ENCODE results near the gene NSMF.
A peak's percentile ranks its signal among the peaks of the same experiment; 100 is the strongest.

The NSMF gene

DNA sequence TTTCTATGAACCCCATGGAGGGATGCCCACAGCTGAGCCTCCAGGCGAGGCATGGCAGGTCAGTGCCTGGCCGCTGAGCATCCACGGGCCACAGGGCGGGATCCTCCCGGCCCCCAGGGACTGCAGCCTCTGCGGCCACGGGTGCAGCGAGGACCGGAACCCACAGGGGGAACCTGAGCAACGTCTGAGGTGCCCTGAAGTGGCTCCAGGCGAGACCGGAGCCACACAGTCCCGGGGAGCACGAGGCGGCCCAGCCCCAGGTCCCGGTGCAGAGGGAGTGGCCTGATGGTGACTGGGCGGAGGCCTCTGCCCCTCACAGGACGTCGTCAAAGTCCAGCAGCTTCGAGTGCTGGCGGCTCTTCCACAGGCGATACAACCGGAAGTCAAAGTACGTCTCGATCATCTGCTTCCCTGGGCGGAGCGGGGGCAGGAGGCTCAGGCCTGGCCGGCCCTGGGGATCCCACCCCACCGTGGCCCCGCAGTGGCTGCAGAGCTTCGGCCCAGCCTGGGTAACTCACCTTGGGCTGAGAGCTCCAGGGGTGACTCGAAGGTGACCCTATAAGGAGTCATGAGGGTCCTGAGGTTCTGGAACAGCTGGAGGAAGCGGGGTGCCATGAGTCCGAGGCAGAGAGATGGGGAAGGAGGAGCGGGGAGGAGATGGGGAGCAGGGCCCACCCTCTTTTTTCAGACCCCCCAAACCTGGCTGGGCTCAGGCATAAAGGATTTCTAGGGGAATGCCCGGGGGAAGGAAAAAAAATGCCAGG lies 9.9 kb downstream of the NSMF start:
- H3K36me3 ChIP-seq (ENCODE audit: control insufficient read depth in 2 of 2, insufficient read depth in 2 of 2, low read length in 2 of 2): peaks cover 0 to 2% of the 10 kb centered on the region in 2 donors
- peaks cover 13% of the 10 kb centered on the region for H3K4me1 ChIP-seq (ENCODE audit: control insufficient read depth, insufficient read depth, low read length)
- peaks cover 4 to 9% of the 10 kb centered on the region in 2 donors for H3K27me3 ChIP-seq (ENCODE audit: control insufficient read depth in 1 of 2, insufficient read depth in 2 of 2, low read length in 2 of 2)
- no peak overlapping the region for H3K9ac ChIP-seq (ENCODE audit: low read length in 2 of 2)
- H3K27ac ChIP-seq (ENCODE audit: low read length): no peak overlapping the region
- H3K4me3 ChIP-seq (ENCODE audit: low read length in 2 of 2): no peak overlapping the region
- H3K9me3 ChIP-seq (ENCODE audit: control insufficient read depth in 2 of 2, low read length in 2 of 2): no peaks in the 10 kb centered on the region

DNA sequence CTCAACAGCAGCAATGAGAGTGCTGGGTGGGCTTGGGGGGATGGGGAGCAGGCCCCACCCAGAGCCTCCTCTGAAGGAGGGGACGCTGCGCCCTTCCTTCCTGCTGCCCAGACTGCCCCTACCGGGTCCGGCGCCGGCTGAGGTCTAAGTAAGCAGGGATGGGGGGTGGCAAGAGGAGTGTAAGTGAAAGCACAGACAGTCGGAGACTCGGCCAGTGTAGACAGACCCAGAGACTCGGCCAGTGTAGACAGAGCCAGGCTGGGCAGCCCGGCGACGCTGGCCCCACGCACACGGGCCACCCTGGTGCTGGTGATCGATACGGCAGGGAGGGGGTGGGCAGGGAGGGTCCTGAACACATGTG lies 10.6 kb downstream of the NSMF start:
- no peak overlapping the region for H3K27ac ChIP-seq (ENCODE audit: low read length)
- H3K36me3 ChIP-seq (ENCODE audit: control insufficient read depth in 2 of 2, insufficient read depth in 2 of 2, low read length in 2 of 2): peaks cover 0 to 2% of the 10 kb centered on the region in 2 donors
- H3K9me3 ChIP-seq (ENCODE audit: control insufficient read depth in 2 of 2, low read length in 2 of 2): no peaks in the 10 kb centered on the region
- H3K27me3 ChIP-seq (ENCODE audit: control insufficient read depth in 1 of 2, insufficient read depth in 2 of 2, low read length in 2 of 2): peaks cover 4 to 10% of the 10 kb centered on the region in 2 donors
- H3K4me3 ChIP-seq (ENCODE audit: low read length in 2 of 2): no peak overlapping the region
- H3K4me1 ChIP-seq (ENCODE audit: control insufficient read depth, insufficient read depth, low read length): peaks cover 10% of the 10 kb centered on the region
- no peak overlapping the region for H3K9ac ChIP-seq (ENCODE audit: low read length in 2 of 2)

- Histone ChIP-seq H3K9ac (ENCODE audit: low read length in 2 of 2) (no peak overlapping the region), H3K4me1 (ENCODE audit: control insufficient read depth, insufficient read depth, low read length) (peaks cover 4% of the 10 kb centered on the region), H3K9me3 (ENCODE audit: control insufficient read depth in 2 of 2, low read length in 2 of 2) (no peaks in the 10 kb centered on the region), H3K36me3 (ENCODE audit: control insufficient read depth in 2 of 2, insufficient read depth in 2 of 2, low read length in 2 of 2) (peaks cover 0 to 2% of the 10 kb centered on the region in 2 donors), H3K4me3 (ENCODE audit: low read length in 2 of 2) (no peak overlapping the region), H3K27me3 (ENCODE audit: control insufficient read depth in 1 of 2, insufficient read depth in 2 of 2, low read length in 2 of 2) (peaks cover 4 to 10% of the 10 kb centered on the region in 2 donors), H3K27ac (ENCODE audit: low read length) (no peak overlapping the region)
Measured at GRCh38 chr9:137447722-137448601, 11.2 kb downstream of the NSMF start.

DNA sequence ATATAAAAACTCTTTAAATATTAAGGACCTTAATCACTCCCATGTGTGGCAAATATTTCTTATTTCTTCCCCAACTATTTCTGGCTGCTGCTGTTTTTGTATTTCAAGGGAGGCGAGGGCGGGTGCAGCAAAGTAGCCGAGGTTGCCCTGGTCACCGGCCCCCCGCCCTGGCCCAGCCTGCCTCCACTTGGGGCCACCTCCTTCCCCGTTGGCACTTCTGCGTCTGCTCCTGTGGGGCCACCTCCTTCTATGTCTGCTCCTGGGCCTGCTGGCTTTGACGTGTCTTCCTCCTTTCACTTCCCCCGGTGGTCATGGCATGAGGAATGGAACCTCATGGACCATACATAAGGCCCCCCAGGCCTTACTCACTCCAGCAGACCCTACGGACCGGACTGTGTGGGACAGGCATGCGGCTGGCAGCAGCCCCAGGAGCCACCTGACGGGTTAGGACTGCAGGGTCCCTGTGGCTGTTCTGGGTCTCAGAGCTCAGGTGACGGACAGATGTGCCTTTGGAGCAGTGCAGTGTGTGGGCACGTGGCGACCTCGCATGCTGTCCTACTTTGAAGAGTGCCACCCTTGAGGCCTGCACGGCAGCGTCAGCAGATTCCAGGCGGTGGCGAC lies 12.2 kb downstream of the NSMF start:
- peaks cover 10 to 11% of the 10 kb centered on the region in 2 donors for H3K27me3 ChIP-seq (ENCODE audit: control insufficient read depth in 1 of 2, insufficient read depth in 2 of 2, low read length in 2 of 2)
- H3K9ac ChIP-seq (ENCODE audit: low read length in 2 of 2): no peak overlapping the region

DNA sequence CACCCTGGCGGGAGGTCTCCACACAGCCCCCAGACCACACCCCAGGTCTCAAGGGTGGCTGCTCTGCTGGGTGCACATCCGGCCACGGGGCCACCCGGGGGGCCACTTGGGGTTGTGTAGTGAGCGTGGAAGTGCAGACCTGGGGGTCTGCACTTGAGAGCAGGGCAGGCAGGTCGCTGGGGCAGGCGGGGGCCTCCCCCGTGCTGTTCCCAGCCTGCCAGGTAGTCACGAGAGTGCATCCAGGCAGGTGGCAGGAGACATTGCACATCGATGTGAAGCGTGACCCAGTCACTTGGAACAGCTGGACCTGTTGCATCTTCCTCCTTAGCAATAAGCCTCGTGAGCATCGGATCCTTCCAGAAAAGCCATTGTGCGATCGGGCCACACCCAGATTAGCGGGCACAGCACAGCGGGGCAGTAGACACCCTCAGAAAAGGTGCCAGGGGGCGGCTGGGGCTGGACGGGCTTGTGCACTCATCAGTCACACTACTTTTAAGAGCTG lies 13.2 kb downstream of the NSMF start:
- H3K9ac ChIP-seq (ENCODE audit: low read length in 2 of 2): no peak overlapping the region
- no peak overlapping the region for H3K27ac ChIP-seq (ENCODE audit: low read length)
- H3K4me3 ChIP-seq (ENCODE audit: low read length in 2 of 2): no peak overlapping the region

More for the DNA sequence above, 12.2 kb downstream of the NSMF start:
- H3K4me1 ChIP-seq (ENCODE audit: control insufficient read depth, insufficient read depth, low read length): peaks cover 4% of the 10 kb centered on the region
- peaks cover 0 to 2% of the 10 kb centered on the region in 2 donors for H3K36me3 ChIP-seq (ENCODE audit: control insufficient read depth in 2 of 2, insufficient read depth in 2 of 2, low read length in 2 of 2)
- peaks cover 0 to 2% of the 10 kb centered on the region in 2 donors for H3K9me3 ChIP-seq (ENCODE audit: control insufficient read depth in 2 of 2, low read length in 2 of 2)
- H3K27ac ChIP-seq (ENCODE audit: low read length): no peak overlapping the region
- H3K4me3 ChIP-seq (ENCODE audit: low read length in 2 of 2): no peak overlapping the region

GRCh38 chr9:137445275-137445807 lies 13.8 kb downstream of the NSMF start:
- peaks cover 10 to 17% of the 10 kb centered on the region in 2 donors for H3K27me3 ChIP-seq (ENCODE audit: control insufficient read depth in 1 of 2, insufficient read depth in 2 of 2, low read length in 2 of 2)
- no peak overlapping the region for H3K27ac ChIP-seq (ENCODE audit: low read length)
- peaks cover 4% of the 10 kb centered on the region for H3K4me1 ChIP-seq (ENCODE audit: control insufficient read depth, insufficient read depth, low read length)
- no peak overlapping the region for H3K4me3 ChIP-seq (ENCODE audit: low read length in 2 of 2)
- peaks cover 0 to 2% of the 10 kb centered on the region in 2 donors for H3K36me3 ChIP-seq (ENCODE audit: control insufficient read depth in 2 of 2, insufficient read depth in 2 of 2, low read length in 2 of 2)
- peaks cover 0 to 2% of the 10 kb centered on the region in 2 donors for H3K9me3 ChIP-seq (ENCODE audit: control insufficient read depth in 2 of 2, low read length in 2 of 2)
- no peak overlapping the region for H3K9ac ChIP-seq (ENCODE audit: low read length in 2 of 2)

More for the DNA sequence above, 13.2 kb downstream of the NSMF start:
- peaks cover 0 to 2% of the 10 kb centered on the region in 2 donors for H3K9me3 ChIP-seq (ENCODE audit: control insufficient read depth in 2 of 2, low read length in 2 of 2)
- peaks cover 10 to 17% of the 10 kb centered on the region in 2 donors for H3K27me3 ChIP-seq (ENCODE audit: control insufficient read depth in 1 of 2, insufficient read depth in 2 of 2, low read length in 2 of 2)
- peaks cover 4% of the 10 kb centered on the region for H3K4me1 ChIP-seq (ENCODE audit: control insufficient read depth, insufficient read depth, low read length)
- H3K36me3 ChIP-seq (ENCODE audit: control insufficient read depth in 2 of 2, insufficient read depth in 2 of 2, low read length in 2 of 2): peaks cover 0 to 2% of the 10 kb centered on the region in 2 donors

GRCh38 chr9:137444106-137444790 lies 14.9 kb downstream of the NSMF start:
- peaks cover 0 to 1% of the 10 kb centered on the region in 2 donors for H3K36me3 ChIP-seq (ENCODE audit: control insufficient read depth in 2 of 2, insufficient read depth in 2 of 2, low read length in 2 of 2)
- no peak overlapping the region for H3K4me3 ChIP-seq (ENCODE audit: low read length in 2 of 2)
- peaks cover 0 to 2% of the 10 kb centered on the region in 2 donors for H3K9me3 ChIP-seq (ENCODE audit: control insufficient read depth in 2 of 2, low read length in 2 of 2)
- H3K9ac ChIP-seq (ENCODE audit: low read length in 2 of 2): no peak overlapping the region
- no peak overlapping the region for H3K27ac ChIP-seq (ENCODE audit: low read length)
- H3K4me1 ChIP-seq (ENCODE audit: control insufficient read depth, insufficient read depth, low read length): peaks cover 4% of the 10 kb centered on the region
- H3K27me3 ChIP-seq (ENCODE audit: control insufficient read depth in 1 of 2, insufficient read depth in 2 of 2, low read length in 2 of 2): peaks cover 13 to 20% of the 10 kb centered on the region in 2 donors

- Histone ChIP-seq H3K36me3 (ENCODE audit: control insufficient read depth in 2 of 2, insufficient read depth in 2 of 2, low read length in 2 of 2) (no peaks in the 10 kb centered on the region), H3K9ac (ENCODE audit: low read length in 2 of 2) (no peak overlapping the region), H3K27ac (ENCODE audit: low read length) (no peak overlapping the region), H3K27me3 (ENCODE audit: control insufficient read depth in 1 of 2, insufficient read depth in 2 of 2, low read length in 2 of 2) (peaks cover 16 to 27% of the 10 kb centered on the region in 2 donors), H3K9me3 (ENCODE audit: control insufficient read depth in 2 of 2, low read length in 2 of 2) (peaks cover 0 to 2% of the 10 kb centered on the region in 2 donors), H3K4me3 (ENCODE audit: low read length in 2 of 2) (no peak overlapping the region), H3K4me1 (ENCODE audit: control insufficient read depth, insufficient read depth, low read length) (peaks cover under 1% of the 10 kb centered on the region)
Measured at GRCh38 chr9:137441935-137442321, 17.2 kb downstream of the NSMF start.

- Histone ChIP-seq H3K36me3 (ENCODE audit: control insufficient read depth in 2 of 2, insufficient read depth in 2 of 2, low read length in 2 of 2) (no peaks in the 10 kb centered on the region), H3K9me3 (ENCODE audit: control insufficient read depth in 2 of 2, low read length in 2 of 2) (peaks cover 0 to 2% of the 10 kb centered on the region in 2 donors), H3K4me1 (ENCODE audit: control insufficient read depth, insufficient read depth, low read length) (no peaks in the 10 kb centered on the region), H3K27ac (ENCODE audit: low read length) (no peak within 1 kb of the TSS), H3K4me3 (ENCODE audit: low read length in 2 of 2) (peak within 1 kb of the TSS in 1 of 2 donors; percentile 52), H3K27me3 (ENCODE audit: control insufficient read depth in 1 of 2, insufficient read depth in 2 of 2, low read length in 2 of 2) (peaks cover 16 to 28% of the 10 kb centered on the region in 2 donors), H3K9ac (ENCODE audit: low read length in 2 of 2) (no peak within 1 kb of the TSS)
Measured at GRCh38 chr9:137441289-137441934, 17.7 kb downstream of the NSMF start, which contains the start of gene ENTPD8. ENTPD8 (minus strand) TSS chr9:137441357; CDS start chr9:137438285, 3,072 bp downstream.
